GM18519 (cell line): ENCODE results near the gene CDH13.

Source experiments
- ATAC-seq: cut with Tn5 transposase; IDR thresholded peaks from one replicate; pipeline ENCODE4 v1.9.1; 2021; ENCODE audit warnings: mild to moderate bottlenecking, moderate library complexity; ENCODE audit not compliant: unreplicated experiment, low FRiP score

Gene CDH13

DNA sequence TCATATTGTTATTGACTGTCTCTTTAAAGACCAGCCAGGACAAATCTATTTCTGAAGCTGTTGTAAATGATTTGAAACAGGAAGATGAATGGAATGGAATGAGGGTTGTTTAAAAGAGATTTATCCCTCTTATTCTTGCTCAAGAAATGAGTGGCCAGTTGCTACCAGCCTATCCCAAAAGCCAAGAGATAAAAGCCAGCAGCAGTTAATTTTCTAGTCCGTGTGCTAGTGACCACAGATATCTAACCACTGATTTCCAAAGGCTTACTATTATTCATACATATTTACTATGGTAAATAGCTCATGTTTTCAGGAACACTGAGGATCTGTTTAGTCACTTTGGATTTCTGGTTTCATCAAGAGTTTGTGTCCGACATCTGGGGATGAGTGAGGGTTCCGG, 105.7 kb downstream of the CDH13 start:
- no peak for ATAC-seq

DNA sequence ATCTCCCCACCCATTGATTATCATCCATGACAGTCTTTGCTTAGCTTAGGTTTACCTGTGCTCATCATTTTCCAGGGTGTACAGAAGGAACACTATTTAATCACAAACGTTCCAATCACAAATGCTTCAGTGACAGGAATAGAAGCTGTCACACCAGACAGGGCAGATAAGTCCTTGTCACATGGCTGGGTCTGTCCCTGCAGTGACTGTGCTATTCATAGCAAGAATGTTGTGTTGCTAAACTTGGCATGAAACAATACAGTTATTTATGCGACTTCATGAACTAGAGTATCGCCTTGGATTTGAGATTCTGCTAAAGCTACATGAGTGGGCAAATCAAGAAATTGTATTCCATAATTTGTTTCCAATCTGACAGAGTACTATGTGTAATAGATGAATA, 108.4 kb downstream of the CDH13 start:
- ATAC-seq = no peak

DNA sequence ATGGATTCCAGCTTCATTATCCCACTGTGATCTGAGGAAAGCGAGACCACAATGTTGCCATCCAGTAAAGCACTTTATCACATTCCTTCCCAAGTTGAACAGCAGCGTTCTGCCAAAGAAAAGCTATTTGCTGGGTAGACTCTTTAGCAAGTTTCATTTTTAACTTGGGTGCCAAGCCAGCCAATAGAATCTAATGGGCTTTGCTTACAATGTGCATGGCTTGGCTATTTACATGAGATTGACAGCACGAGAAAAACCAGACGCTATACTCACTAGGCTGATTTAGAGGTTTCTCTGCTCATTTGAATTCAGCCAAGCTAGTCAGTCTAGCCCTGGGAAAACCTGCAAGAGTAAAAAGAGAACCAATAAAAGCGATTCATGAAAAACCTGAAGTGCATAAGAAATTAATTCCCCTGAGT, 108.9 kb downstream of the CDH13 start:
- no peak for ATAC-seq

DNA sequence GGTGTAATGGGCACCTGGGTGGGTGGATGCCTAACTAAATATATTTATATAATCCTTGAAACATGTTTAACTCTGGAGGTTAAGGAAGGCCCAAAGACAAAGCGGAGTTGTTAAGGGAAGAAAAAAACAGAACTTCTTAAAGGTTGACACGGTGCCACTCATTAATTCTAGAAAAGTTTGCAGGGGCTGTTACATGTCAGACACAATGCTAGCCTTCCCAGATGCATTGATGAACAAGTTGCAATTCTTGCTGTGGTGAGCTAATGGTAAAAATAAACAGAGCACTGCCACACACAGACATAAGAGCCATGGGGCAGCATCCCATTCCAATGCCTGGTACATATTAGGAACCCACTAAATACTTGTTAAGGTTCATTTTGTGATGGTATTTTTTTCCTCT, 109.5 kb downstream of the CDH13 start:
- ATAC-seq = no peak

DNA sequence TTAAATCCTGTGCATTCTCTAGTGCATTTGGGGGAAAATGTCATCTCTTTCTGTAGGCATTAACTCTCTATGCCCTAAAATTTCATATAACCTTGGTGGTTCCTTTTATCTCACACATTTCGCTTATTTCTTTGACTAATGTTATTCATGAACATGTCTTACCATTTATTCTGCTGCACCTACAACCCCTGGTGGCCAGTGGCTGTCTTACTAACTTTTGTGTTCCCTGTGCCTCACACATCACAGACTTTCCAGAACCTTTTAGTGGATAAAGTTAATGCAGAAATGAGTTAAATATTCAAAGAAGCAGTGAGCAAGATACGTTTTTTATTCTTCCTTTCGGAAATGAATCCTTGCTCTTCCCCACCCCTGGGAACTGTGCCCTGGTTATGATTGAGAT, 111.9 kb downstream of the CDH13 start:
- ATAC-seq = no peak

DNA sequence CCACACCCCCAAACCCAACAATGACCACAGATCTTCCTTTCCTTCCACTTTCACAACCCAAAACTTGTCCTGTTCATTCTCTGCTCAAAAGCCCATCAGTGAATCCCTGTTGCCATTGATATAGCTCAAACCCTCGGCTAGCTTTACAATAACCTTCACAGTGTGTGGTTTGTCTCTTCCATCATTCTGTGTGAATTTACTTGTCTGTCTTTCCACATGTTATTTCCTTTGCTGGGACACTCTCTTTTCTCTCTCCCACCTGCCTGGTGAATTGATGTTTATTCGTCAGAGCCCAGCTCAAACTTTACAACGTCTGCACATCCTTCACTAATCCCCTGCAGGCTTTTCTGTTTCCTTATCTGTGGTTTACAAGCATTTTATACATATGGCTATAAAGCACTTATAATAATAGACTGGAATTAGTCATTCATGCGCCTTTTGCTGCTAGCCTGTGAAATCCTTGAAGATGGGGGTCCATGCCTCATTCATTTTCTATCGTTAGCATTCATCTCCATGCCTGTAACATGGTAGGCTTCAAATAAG, 114.4 kb downstream of the CDH13 start:
- ATAC-seq = no peak

DNA sequence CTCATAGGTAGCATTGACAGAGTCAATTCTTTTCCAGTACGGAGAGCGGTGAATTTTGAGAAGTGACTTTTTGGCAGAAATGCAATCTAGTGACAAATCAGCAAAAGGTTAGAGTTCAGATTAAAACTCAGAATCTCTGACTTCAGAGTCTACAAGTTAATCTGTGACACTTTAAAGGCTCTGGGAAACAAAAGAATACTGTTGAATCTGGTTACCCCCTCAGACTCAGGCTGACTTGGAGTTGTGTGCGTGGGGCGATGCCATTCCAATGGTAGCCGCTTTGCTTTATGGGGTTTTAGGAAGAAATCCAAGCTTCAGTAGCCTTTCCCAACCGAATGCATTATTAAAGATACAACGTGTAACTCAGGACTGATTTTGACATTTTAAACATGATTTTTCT, 118.2 kb downstream of the CDH13 start:
- no peak for ATAC-seq

DNA sequence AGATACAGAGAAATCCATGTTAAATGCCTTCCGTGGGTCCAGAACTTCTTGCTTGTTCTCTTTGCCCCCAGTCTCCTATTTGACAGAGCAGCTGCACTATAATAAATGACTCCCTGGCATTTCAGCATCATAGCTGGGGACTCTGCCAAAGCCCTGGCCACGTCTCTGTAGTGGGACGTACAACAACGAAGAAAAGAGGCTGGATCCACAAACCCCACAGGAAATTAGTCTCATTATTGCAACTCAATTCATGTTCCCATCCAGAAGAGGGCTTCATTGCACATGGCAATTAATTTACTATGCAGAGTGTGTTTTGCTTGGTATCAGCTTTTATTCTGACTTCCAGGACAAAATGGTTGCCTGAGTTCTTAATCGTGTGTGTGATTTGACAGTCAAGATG, 121.3 kb downstream of the CDH13 start:
- ATAC-seq = no peak

DNA sequence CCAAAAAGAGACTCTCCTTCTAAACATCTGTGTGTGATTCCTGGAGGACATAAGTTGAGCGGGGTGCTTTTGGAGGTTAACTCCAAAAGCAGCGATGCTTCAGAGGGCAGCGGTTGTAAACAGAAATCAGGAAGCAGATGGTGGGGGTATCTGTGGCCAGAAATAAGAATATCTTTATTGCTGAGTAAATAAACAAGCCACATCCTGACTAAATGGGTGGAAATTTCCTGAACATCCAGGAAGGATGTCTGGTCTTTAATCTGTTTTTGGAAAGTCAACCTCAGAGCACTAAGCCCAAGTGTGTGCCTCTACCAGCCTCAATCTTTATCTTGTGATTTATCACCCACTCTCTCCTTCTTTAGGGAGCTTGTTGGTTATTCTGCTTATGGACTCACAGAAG, 123.3 kb downstream of the CDH13 start:
- ATAC-seq = no peak

DNA sequence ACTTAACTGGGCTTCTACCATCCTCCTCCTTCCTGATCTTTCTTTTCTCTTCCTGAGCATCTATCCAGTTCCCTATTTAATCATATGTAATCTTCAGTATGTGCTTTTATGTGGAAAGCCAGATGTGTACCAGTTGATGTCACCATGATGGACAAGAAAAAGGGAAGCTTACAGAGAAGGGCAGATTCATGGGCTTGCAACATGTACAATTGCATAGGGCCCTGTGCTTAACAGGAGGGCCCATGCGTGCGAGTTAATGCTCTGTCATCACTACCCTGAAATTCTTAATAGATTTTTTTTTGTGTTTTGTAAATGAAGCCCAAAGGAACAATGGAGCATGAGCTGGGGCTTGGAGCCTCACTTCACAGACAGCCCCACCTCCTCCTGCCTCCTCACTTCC, 124.3 kb downstream of the CDH13 start:
- ATAC-seq = no peak

DNA sequence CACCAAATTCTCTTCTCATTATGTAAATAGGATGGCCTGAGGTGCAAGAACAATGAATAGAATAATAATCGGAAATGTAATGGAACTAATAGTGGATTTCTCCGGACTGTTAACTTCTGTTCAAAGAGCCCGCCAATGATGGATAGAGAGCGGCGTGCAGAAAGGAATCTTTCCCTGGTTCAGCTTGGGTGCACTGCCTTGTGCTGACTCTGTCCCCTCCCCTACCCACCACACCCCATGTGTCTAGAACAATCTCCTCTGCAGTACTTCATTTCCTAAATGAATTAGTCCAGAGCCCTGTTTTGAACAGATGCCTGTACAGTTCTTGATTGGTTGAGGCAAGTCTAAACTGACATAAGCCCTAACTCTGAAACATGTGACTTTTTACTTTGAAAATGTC, 125.4 kb downstream of the CDH13 start:
- no peak for ATAC-seq

DNA sequence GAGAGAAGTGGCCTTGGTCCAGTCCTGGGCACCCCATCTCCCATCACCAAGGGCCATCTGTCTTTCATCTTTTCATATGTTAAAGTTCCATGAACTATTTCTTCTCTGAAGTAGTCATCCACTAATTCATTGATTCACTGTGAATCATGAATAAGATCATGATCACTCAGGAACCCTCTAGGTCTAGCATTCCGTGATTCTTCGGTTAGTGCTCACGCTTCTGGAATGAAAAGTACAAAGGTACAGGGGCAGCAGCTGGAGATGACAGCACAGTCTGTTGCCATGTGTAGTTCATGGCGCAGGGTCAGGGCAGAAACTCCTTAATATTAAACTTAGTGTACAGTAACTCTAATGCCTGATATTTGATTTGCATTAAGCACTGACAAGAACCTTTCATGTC, 127.1 kb downstream of the CDH13 start:
- no peak for ATAC-seq

DNA sequence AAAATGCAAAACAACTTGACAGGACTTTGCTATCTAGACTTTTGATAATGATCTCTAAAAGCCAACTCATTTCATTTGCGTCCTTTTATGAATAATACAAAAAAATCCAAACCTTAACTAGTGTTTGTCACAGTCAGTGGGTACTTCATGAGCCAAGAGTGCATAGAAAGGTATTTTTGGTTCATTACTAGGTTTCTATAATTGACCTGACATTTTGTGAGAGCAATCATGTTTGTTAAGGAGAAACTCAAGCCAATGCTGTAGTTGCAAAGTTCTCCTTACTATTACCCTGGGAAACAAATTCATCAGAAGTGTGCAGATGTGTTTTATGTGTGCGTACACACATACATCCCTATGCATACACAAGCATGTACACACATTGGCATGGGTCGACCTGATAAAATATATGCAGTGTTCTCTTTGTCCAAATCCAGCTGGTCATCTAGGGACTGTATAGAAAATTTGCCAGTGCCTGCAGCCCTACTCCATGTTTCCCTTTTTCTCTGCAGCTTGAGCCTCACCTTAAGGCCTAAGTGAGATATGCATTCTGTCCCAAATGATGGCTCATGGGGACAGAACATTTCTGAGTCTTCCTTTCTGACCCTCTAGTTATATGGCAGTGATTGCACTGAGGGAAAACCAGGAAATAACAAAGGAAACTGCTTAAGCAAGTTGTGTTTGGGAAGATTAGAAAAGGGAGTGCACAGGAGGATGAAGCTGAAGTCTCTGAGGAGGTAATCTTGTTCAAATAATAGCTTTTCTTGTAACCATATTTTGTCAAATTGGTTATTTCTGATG, 128.1 kb downstream of the CDH13 start:
- ATAC-seq = no peak

DNA sequence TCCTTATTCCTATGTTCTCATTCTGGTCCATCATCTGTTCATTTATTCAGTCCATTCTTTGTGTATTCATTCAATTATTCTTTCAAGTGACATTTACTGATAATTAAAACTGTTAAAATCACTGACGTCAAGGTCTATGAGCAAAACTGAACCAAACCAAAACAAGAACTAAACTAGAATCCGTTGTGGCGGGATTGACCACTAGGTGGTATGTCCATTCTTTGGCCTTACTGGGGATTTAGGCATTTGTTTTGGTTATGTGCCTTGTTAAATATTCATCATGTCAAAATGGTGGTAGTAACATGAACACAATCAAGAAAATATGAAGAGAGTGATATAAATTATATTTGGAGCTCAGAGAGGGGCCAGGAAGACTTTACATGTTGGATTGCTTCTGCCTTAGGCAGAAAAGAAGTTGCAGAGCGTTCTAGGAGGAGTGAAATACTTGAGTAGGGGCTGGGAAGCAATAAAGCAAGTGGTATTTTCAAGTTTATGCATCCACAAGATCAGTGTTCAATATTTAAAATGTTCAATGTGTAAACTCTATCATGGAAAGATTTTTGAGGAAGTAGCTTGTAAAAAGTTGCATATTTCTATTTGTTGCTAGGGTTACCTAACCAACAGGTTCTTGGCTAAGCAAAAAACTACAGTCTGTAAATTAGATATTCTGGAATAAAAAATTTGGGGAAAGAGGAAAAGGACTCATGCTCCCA, 129.0 kb downstream of the CDH13 start:
- no peak for ATAC-seq

DNA sequence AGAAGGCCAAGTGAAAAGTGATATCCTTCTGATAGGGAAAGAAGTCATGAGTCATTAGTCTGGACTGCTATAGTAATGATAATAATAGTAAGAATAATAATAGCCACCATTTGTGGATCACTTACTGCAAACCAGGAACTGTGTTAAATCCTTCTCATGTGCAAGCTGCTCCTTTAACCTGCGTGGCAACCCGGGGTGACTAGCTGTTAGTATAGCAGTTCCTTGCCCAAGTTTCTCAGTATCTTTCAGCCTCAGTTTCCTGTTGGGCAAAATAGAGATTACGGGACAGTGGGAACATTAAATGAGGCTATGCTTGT, 129.5 kb downstream of the CDH13 start:
- ATAC-seq = no peak

DNA sequence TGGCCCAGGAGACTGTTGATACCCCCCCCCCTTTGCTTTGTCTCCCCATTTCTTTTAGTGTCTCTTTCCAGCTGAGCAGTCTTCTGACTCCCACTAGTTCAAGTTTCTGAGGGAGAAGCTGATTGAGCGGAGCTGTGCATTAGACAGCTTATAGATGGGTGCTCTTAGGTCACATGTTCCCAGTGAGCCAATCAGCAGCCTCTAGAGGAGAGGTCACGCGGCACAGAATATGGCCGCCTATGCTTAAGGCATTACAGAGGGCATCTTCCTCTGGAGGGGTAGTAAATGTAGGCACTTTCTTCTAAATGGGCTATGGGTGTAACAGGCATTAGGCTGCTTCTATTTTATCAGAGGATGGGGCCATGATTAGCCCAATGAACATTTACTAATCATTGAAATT, 131.6 kb downstream of the CDH13 start:
- no peak for ATAC-seq

DNA sequence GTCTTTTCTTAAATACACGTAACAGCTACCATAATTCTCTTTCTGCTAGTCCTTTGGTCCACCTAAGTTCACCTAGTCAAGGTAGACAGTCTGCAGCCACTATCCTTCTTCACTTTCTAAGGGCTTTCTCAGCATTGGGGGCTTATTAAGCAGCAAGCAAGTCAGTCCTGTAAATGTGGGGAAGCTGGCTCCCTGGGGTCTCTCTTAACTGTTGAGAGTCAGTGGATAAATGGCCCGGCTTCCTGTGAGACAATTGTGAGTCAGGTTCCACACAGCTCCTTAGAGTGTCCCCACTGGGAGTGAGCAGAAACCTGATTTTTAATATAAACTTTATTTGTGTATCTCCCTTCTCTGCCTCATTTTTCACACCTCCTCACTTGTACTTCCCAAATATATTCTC, 132.1 kb downstream of the CDH13 start:
- no peak for ATAC-seq

DNA sequence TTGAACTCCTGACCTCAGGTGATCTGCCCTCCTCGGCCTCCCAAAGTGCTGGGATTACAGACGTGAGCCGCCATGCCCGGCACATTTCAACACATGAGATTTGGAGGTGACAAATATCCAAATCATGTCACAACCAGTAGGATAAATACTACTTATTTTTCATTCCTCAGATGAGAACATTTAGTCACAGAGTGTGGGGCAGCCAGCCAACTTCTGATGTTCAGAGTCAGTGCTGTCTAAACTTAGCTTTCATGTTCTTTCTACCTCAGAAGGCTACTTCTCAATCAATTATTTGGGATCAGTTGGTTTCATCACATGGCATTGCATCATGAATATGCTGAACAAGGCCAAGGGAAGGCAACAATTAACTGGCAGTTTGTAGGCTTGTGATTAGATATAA, 134.5 kb downstream of the CDH13 start:
- ATAC-seq = no peak

DNA sequence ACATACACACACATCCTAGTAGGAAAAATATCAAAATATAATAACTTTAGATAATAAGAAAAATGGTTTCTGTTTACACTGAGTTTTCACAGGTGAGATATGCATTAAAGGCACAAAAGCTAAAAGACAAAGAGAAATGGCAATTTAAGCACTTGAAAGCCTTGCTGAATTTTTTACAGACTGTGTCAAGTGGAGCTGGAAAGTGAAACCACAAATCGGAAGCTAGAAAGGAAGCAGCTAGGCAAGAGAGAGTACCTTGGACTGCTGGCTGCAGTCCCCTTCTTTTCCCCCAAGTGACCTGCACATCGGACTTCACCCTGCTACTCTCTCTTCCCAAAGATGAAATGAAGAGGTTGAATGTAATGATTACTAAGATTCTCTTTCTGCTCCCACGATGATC, 135.1 kb downstream of the CDH13 start:
- ATAC-seq = no peak

DNA sequence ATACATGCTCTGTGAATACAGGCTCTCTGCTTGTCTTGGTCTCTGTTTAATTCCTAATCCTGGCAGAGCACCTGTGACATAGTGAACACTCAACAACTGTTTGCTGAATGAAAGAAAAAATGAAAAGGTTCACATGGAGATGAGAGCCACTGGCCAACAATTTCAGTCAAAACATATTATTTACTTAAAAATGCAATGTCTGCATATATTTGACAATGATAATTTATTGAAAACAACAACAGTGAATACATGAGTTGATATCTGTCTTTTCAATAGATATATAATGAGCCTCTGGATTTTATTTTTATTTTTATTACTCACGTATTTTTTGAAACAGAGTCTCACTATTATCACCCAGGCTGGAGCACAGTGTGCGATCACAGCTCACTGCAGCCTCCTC, 136.6 kb downstream of the CDH13 start:
- no peak for ATAC-seq

DNA sequence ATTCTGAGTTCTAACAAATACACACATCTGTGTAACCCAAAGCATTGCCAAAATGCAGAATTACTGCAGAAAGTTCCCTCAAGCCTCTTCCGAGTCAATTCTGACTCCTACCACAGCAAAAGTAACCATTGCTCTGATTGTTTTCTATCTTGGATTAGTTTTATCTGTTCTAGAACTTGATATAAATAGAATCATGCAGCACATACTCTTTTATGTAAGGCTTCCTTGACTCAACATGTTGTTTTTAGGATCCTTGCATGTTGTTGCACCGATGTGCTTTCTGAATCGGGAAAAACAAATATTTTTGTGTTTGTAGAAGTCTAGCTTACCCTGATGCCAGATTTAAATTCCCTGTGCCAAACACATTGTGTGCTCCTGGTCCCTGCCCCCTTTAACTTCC, 140.4 kb downstream of the CDH13 start:
- ATAC-seq = no peak

DNA sequence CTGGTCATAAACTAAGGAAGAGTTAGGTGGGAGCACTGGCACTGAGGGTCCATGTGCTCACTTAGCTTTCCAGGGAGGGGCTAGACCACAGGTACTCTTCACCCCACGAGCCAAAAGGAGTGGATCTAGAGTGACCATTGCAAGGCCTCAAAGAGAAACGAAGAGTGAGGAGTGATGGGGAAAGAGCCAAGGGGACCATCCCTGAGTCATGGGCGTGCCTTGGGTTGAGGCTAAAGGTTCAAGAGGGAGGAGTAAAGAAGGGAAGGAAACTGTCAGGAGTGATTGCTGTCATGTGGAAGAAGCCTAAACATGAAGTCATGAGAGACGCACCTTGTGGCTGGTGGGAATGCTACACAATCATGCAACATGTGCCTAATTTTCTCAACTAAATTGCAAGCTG, 141.0 kb downstream of the CDH13 start:
- no peak for ATAC-seq
